ENCODE measurements around the gene MEPE. TPM values are rescaled to one million over a fixed set of nuclear protein-coding genes. Genes with fewer than 3 reads are reported as not detected.

Gene MEPE
- total RNA-seq, 4 donors from 2014 or later, result not detected

DNA sequence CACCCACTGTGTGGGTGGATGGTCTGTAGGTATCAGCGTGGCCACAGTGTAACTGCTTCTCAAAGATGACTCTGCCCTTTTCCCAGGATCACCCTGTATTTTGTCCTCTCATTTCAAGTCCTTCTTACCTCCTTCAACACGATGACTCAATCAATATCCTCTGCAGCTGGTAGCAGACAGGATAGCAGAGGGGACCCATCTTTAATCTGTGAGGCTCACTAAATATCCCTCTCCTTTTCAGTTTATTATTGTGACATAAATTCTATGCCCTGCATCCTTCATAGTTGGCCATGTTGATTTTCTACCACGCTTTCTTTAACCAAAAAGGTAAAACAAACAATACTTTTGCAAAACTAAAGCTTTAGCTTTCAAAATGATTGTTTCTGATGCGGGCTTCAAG, 9.6 kb upstream of the MEPE start:
- intact Hi-C loops (cut with DNase I; ENCODE audit: low total_unique reads), result no loop called here
- Histone ChIP-seq H3K27me3 (no peaks in the 10 kb centered on the region), H3K27ac (no peak overlapping the region), H3K36me3 (no peaks in the 10 kb centered on the region), H3K4me3 (no peak overlapping the region), H3K4me1 (no peaks in the 10 kb centered on the region), H3K9me3 (no peaks in the 10 kb centered on the region)
- no peak for DNase-seq
- WGBS, 2 donors (ENCODE audit: low coverage in 1 of 2), result 68 to 79% methylated on average over 2 to 4 of the region's 4 CpGs
- TF ChIP-seq, protein P1, sequence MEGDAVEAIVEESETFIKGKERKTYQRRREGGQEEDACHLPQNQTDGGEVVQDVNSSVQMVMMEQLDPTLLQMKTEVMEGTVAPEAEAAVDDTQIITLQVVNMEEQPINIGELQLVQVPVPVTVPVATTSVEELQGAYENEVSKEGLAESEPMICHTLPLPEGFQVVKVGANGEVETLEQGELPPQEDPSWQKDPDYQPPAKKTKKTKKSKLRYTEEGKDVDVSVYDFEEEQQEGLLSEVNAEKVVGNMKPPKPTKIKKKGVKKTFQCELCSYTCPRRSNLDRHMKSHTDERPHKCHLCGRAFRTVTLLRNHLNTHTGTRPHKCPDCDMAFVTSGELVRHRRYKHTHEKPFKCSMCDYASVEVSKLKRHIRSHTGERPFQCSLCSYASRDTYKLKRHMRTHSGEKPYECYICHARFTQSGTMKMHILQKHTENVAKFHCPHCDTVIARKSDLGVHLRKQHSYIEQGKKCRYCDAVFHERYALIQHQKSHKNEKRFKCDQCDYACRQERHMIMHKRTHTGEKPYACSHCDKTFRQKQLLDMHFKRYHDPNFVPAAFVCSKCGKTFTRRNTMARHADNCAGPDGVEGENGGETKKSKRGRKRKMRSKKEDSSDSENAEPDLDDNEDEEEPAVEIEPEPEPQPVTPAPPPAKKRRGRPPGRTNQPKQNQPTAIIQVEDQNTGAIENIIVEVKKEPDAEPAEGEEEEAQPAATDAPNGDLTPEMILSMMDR (IDR thresholded peaks at IDR 0.05), result no peak
- TF ChIP-seq EP300 (IDR thresholded peaks at IDR 0.05; ENCODE audit: low read depth), result no peak
- no peak for TF ChIP-seq POLR2AphosphoS5 (IDR thresholded peaks at IDR 0.05)
- no peak for TF ChIP-seq POLR2A (IDR thresholded peaks at IDR 0.05)
- in situ Hi-C loops (cut with MboI; ENCODE audit: low pct_ligation_motif_present in 1 of 4, low pct_unique_long_range_greater_than_20kb in 1 of 4, low sequenced_read_pairs in 3 of 4), result no loop called here

- WGBS, 2 donors (ENCODE audit: low coverage in 1 of 2), result 44 to 64% methylated on average over 1 of the region's 1 CpG
- in situ Hi-C loops (cut with MboI; ENCODE audit: low pct_ligation_motif_present in 1 of 4, low pct_unique_long_range_greater_than_20kb in 1 of 4, low sequenced_read_pairs in 3 of 4), result no loop called here
Observed at GRCh38 chr4:87823724-87824123, 9.0 kb upstream of the MEPE start.

DNA sequence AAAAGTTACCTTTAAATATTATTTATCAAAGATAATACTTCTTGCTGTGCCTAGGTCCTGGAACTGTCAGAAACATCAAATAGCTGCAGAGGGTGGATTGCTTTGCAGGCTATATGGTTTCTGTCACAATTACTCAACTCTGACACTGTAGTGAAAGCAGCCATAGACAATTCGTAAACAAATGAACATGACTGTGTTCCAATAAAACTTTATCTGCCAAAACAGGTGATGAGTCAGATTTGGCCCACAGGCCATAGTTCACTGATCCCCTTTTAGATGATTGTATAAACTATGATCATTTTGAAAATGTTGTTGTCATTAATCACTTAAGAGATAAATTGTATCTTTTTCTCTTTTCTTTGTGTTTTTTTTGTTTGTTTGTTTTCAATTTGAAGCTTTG, 8.4 kb upstream of the MEPE start:
- H3K27ac ChIP-seq, result no peak overlapping the region
- no peaks in the 10 kb centered on the region for H3K36me3 ChIP-seq
- 15 to 70% methylated on average over 1 of the region's 1 CpG for WGBS, 2 donors (ENCODE audit: low coverage in 1 of 2)
- H3K9me3 ChIP-seq, result no peaks in the 10 kb centered on the region
- H3K4me1 ChIP-seq, result no peaks in the 10 kb centered on the region
- no peaks in the 10 kb centered on the region for H3K27me3 ChIP-seq
- no peak for DNase-seq
- TF ChIP-seq EP300 (IDR thresholded peaks at IDR 0.05; ENCODE audit: low read depth) (no peak), POLR2AphosphoS5 (IDR thresholded peaks at IDR 0.05) (no peak), POLR2A (IDR thresholded peaks at IDR 0.05) (no peak)
- TF ChIP-seq, protein P1 (IDR thresholded peaks at IDR 0.05), result no peak
- intact Hi-C loops (cut with DNase I; ENCODE audit: low total_unique reads) (no loop called here), in situ Hi-C loops (cut with MboI; ENCODE audit: low pct_ligation_motif_present in 1 of 4, low pct_unique_long_range_greater_than_20kb in 1 of 4, low sequenced_read_pairs in 3 of 4) (no loop called here)
- H3K4me3 ChIP-seq, result no peak overlapping the region

More at GRCh38 chr4:87823724-87824123, 9.0 kb upstream of the MEPE start:
- no peaks in the 10 kb centered on the region for H3K27me3 ChIP-seq
- H3K4me1 ChIP-seq, result no peaks in the 10 kb centered on the region
- H3K9me3 ChIP-seq, result no peaks in the 10 kb centered on the region
- H3K4me3 ChIP-seq, result no peak overlapping the region
- DNase-seq, result no peak
- TF ChIP-seq, protein P1 (IDR thresholded peaks at IDR 0.05), result no peak
- TF ChIP-seq POLR2AphosphoS5 (IDR thresholded peaks at IDR 0.05), result no peak
- TF ChIP-seq POLR2A (IDR thresholded peaks at IDR 0.05), result no peak
- no peak for TF ChIP-seq EP300 (IDR thresholded peaks at IDR 0.05; ENCODE audit: low read depth)
- intact Hi-C loops (cut with DNase I; ENCODE audit: low total_unique reads), result no loop called here
- no peak overlapping the region for H3K27ac ChIP-seq
- H3K36me3 ChIP-seq, result no peaks in the 10 kb centered on the region

DNA sequence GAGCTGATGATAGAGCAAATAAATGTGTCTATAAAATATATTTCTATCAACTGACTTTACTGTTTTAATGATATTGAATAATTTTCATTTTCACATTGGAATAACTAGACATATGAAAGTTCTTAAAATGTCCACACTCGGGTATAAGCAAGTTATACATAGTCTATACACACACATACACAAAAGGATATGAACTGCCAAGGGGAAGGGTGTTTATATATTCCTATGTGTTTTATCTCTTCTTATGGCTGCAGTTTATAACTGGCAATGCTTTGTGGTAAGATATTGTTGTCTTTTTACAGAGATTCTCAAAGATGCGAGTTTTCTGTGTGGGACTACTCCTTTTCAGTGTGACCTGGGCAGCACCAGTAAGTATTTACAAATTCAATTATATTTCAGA, 1.6 kb downstream of the MEPE start:
- Histone ChIP-seq H3K9me3 (no peaks in the 10 kb centered on the region), H3K27me3 (no peaks in the 10 kb centered on the region), H3K36me3 (no peaks in the 10 kb centered on the region), H3K27ac (no peak overlapping the region), H3K4me1 (no peaks in the 10 kb centered on the region), H3K4me3 (no peak overlapping the region)
- TF ChIP-seq, protein P1 (IDR thresholded peaks at IDR 0.05), result no peak
- no peak for TF ChIP-seq POLR2AphosphoS5 (IDR thresholded peaks at IDR 0.05)
- TF ChIP-seq EP300 (IDR thresholded peaks at IDR 0.05; ENCODE audit: low read depth), result no peak
- no peak for TF ChIP-seq POLR2A (IDR thresholded peaks at IDR 0.05)
- DNase-seq, result no peak
- intact Hi-C loops (cut with DNase I; ENCODE audit: low total_unique reads), result no loop called here
- 65 to 75% methylated on average over 2 of the region's 2 CpGs for WGBS, 2 donors (ENCODE audit: low coverage in 1 of 2)
- in situ Hi-C loops (cut with MboI; ENCODE audit: low pct_ligation_motif_present in 1 of 4, low pct_unique_long_range_greater_than_20kb in 1 of 4, low sequenced_read_pairs in 3 of 4), result loop anchor here in 2 of 4 donors (10.0 to 25.0 kb wide), 3 partner anchors 150 to 472 kb away; no protein-coding TSS in a partner anchor
